HG03135 (cell line): ENCODE measurements around the gene SPAG16.
"Not testable (repeated sequence)": the region's sequence is repeated elsewhere in the genome, so short reads cannot be mapped to it uniquely, and the experiment has no call there.

Experiments used
- ATAC-seq: cut with Tn5 transposase; IDR thresholded peaks from one replicate; pipeline ENCODE4 v1.9.1; 2021; ENCODE audit warnings: mild to moderate bottlenecking, moderate library complexity; ENCODE audit not compliant: unreplicated experiment

The SPAG16 gene

GRCh38 chr2:213407027-213407426 is 122.8 kb downstream of the SPAG16 start:
- ATAC-seq, result not testable (repeated sequence)

- ATAC-seq, result not testable (repeated sequence)
These were observed 124.3 kb downstream of the SPAG16 start for GRCh38 chr2:213408426-213409070.

DNA sequence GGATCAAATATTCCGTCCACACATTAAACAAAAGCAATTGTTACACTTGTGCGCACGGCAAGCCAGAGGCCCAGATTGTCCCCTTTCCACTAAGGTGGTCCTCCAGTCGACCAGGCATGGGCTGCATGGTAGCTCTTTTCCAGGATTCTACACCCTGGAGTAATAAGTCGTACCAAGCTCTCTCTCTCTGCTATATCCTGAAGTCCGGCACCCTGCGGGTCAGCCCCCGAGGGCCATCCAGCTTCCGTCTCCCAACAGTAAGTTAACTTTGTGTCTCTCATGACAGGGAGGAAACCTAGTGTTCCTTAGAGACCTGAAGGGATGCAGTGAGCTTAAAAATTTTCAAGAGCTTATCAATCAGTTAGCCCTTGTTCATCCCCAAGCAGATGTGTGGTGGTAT is 126.4 kb downstream of the SPAG16 start:
- ATAC-seq, result not testable (repeated sequence)

DNA sequence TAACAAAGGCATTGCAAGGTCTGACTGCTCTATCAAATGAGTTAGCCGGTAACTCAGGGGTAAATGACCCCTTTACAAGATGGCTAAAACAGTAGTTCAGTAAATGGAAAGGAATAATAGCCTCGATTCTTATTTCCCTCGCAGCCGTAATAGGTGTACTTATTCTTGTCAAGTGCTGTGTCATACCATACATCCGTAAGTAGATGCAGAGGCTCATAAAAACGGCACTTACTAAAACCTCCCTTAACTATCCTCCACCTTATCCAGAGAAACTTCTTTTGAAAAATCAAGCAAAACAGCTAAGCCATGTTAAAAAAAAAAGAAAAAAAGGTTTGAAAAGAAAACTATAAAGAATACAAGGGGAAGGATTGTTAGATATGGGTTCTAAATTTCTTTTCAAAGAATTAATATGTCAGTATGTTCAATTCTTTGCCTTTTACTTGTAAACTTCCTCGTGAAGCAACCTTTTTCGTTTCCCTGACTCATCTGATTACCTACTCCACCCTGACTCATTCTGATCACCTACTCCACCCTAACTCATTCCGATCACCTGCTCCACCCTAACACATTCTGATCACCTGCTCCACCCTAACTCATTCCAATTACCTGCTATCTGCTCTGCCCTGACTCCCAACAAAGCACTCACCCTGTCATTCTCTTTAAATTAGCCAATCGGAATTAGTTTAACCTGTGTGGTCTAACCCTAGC is 127.5 kb downstream of the SPAG16 start:
- no peak for ATAC-seq

GRCh38 chr2:213415093-213415492 is 130.8 kb downstream of the SPAG16 start:
- no peak for ATAC-seq

DNA sequence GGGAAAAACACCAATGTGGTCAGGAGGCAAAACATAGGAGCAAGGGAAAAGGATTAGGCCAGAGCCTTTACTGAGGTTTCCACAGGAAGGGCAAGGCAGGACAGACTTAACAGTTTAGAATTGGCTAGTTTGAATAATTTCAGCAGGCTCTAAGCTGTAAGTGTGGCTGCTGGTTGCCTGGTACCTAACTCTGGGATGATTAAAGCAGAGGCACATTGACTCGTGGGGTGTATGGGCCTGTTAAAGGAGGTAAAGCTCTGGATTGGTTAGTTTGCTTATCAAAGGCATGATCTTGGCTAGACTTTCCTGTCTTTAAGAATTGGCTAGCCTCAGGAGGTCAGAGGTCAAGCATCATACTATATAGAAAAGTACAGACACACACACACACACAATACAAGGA is 132.6 kb downstream of the SPAG16 start:
- ATAC-seq, result no peak

DNA sequence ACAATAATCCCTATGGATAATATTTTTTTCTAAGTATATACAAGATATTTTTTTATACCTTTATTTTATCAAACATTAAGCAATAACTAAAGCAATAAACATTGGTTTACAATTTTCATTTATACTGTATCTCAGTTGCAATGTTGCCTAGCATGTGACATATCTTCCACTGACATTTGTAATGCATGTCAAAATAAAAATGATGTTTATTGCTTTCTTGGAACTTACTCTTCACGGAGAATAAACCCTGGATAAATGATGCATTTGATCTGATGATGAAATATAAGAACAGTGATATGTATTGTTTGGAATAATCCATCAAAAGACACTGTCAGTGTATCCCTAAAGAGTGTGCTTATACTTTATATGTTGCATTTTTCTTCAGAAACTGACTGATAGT is 135.7 kb downstream of the SPAG16 start:
- ATAC-seq, result no peak

DNA sequence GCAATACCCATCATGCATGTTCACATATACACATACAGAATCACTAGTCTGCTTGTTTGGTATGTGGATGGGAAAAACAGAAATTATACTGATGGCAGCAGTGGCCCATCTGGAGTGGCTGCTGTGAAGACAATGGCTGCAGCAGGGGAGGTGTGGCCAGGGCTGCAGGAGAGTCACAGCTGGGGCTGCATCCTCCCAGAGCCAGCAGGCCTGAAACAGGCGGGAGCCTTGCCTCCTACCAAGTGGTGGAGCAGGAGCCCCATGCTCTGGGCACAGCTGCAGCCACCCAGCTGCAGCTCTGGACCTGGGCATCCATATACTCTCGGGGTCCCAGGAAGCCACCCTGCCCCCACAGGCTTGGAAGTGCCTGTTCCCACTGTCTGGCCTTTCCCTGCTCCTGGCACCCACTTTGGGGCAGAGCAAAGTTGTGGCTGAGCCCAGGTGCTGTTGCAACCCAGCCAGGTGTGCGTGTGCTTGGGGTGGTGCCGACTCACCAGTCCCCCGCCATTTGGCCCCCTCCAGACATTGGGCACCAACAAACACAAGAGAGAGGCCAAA is 136.6 kb downstream of the SPAG16 start:
- ATAC-seq, result no peak

GRCh38 chr2:213422211-213422610 is 137.9 kb downstream of the SPAG16 start:
- no peak for ATAC-seq

DNA sequence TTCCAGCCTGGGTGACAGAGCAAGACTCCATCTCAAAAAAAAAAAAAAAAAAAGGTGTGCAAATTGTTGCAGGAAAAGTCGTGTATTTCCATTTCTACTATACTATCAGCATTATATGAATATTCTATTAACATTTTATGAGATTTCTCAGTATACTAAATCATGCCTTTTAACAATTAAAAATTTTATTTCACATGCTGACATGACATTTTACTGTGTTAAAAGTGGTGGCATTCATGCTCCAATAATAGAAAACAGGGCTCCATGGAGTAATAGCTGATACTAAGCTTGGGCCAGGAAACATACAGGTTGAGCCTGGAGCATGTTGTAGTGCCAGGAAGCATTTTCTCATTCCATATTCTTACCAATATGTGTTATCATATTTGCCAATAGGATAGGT is 141.4 kb downstream of the SPAG16 start:
- ATAC-seq, result no peak

GRCh38 chr2:213429516-213429915 is 145.3 kb downstream of the SPAG16 start:
- ATAC-seq, result no peak

GRCh38 chr2:213443921-213444320 is 159.7 kb downstream of the SPAG16 start:
- ATAC-seq, result no peak

GRCh38 chr2:213451542-213452239 is 167.4 kb downstream of the SPAG16 start:
- no peak for ATAC-seq

DNA sequence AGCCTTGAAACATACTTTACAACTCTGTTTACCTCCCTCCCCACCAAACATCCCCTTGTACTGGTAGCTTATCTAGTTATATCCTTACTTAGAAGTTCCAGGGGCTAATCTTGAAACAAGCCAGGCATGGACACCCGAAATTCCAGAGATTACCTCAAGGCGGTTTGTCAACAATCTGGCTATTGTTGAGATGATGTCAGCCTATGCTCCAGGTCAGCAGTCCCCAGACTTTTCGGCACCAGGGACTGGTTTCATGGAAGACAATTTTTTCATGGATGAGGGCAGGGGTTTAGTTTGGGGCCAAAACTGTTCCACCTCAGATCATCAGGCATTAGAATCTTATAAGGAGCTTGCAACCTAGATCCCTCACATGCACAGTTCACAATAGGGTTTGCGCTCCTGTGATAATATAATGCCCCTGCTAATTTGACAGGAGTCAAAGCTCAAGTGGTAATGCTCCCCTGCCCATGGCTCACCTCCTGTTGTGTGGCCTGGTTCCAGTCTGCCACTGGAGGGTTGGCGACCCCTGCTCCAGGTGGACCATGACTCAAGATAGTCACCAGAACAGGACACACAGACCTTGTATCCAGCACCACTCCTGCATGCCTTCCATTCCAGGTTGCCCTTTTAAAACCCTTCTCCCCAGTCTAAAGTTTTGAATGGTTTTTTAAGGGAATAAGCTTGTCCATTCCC is 171.2 kb downstream of the SPAG16 start:
- no peak for ATAC-seq

DNA sequence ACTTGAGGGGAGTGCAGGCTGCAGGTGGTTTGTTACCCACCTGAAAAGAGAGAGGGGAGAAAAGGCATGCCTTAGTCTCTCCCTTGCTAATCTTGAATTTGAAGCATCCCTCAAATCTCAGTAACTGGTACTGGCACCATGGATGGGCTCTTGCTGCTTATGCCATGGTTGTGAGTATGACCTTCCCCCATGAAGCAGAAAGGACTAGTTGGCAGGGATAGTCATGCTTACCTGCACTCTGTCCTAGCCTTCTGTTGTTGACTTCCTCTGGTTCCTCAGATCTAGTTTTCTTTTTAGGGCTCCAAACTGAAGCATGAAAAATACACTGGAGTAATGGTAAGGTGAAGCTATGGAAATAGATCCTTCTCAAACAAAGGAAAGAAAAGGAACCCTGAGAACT is 191.2 kb downstream of the SPAG16 start:
- ATAC-seq, result no peak

DNA sequence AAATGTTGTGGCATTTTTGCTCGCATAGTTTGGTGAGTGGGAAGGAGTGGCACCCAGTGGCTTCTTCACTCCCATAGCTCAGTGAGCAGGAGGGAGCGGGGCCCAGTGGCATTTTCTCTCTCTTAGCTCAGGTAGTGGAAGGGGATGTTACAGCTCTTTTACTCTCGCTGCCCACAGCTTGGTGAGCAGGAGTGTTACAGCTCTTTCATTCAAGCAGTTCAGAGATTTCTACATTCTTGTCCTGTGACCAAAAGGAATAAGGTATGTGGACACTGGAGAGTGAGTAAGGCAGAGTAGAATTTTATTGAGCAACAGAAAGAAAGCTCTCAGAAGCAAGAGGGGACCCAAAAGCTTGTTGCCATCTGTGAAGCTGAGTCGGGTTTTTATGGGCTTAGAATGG is 192.4 kb downstream of the SPAG16 start:
- ATAC-seq, result no peak

DNA sequence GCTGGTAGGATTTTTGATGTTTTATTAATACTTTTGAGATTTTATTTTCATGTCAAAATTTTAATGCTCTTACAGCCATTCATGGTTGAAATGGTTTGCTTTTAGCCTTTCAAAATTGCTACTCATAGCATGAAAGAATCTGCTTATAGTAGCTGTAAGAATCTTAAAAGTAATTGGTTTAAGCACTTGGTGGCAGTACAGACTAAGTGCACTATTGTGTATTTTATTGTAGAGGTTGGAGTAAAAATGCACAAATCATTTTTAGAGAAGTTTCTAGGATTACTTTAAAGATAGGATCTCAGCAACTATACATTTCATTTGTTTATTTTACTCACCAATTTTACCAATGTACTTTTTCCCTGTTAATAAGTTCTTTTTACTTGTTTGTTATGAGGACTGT is 205.8 kb downstream of the SPAG16 start:
- no peak for ATAC-seq

DNA sequence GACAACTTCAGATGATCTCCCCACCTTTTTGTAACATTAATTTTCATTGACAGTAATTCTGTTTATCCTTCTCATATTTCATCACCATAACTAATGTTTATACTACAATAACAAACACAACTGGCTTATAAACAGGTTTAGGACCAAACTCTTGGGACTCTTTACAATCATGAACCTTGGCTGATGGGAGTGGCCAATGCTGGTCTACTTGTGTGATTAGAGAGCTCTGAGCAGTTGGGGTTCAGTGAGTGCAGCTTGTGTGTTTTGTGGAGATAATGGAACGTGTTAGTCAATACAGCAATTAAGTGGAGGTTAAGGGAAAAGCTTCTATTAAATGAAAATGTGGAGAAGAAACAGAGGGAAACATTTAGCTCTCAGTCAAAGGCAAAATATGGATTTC is 207.1 kb downstream of the SPAG16 start:
- ATAC-seq, result no peak

DNA sequence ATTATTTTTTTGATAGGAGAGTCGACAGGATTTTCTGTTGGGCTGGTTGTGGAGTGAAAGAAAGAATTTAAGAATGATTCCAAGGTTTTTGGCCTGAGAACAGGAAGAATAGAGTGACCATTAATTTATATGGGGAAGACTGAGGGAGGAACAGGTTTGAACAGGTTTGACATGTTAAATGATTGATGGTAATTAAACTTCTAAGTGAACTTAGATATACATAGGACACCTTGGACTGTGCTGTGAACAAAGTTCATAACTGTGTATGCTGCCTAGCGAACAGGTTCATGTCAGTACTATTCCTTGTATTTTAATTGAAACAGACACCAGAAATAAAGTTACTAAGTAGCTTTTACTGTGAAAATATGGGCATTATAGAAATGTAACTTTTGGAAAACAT is 212.0 kb downstream of the SPAG16 start:
- no peak for ATAC-seq

DNA sequence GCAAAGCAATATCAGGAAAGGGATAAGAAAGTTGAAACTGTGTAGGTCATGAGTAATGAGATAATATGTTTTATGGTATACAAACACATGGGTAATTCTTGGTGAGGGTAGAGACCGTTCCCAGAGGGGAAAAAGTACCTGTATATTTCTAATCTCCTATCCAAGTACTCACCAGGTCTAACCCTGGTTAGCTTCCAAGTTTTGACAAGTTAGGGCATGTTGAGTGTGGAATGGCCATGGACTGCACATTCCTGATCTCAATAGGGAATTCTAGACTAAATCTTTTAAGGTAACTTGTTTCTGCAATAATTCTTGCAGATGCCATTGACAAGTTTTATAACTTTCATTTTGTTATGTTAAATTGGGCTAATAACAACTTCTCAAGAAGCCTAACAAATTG is 216.6 kb downstream of the SPAG16 start:
- no peak for ATAC-seq

DNA sequence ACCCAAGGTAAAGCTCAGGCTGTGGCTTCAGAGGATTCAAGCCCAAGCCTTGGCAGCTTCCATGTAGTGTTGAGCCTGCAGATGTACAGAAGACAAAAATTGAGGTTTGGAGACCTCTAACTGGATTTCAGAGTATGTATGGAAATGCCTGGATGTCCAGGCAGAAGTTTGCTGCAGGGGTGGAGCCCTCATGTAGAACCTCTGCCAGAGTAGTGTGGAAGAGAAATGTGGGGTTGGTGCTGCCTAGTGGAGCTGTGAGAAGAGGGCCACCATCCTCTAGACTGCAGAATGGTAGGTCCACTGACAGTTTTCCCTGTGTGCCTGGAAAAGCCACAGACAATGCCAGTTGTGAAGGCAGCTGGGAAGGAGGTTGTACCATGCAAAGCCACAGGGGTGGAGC is 239.9 kb downstream of the SPAG16 start:
- ATAC-seq, result no peak
